Type B pancreatic cell (in vitro differentiated cells): ENCODE measurements around the gene MED29. TPM values are rescaled to one million over a fixed set of nuclear protein-coding genes. Genes with fewer than 3 reads are reported as not detected.

Experiments
- DNase-seq: peaks from one replicate; pipeline ENCODE4 v3.0.0; 2021; ENCODE audit warnings: mixed read lengths; ENCODE audit not compliant: unreplicated experiment; ENCODE audit errors: extremely low spot score
- H3K27ac Mint-ChIP-seq: 2 replicates; pipeline ENCODE4 v1.8.0; 2021; ENCODE audit warnings: mild to moderate bottlenecking, mixed read lengths
- H3K27me3 Mint-ChIP-seq: 2 replicates; pipeline ENCODE4 v1.8.0; 2021; ENCODE audit warnings: mixed read lengths
- H3K36me3 Mint-ChIP-seq: 2 replicates; pipeline ENCODE4 v1.8.0; 2021; ENCODE audit warnings: mixed read lengths
- H3K4me1 Mint-ChIP-seq: one replicate; pipeline ENCODE4 v1.8.0; 2021; ENCODE audit warnings: mixed read lengths; ENCODE audit not compliant: unreplicated experiment
- H3K4me3 Mint-ChIP-seq: 2 replicates; pipeline ENCODE4 v1.8.0; 2021; ENCODE audit warnings: mild to moderate bottlenecking, mixed read lengths
- H3K9me3 Mint-ChIP-seq: 2 replicates; pipeline ENCODE4 v1.8.0; 2021; ENCODE audit warnings: mixed read lengths
- CTCF ChIP-seq: fragments of 200-600 bp; sonication (generic); conservative IDR thresholded peaks from 2 replicates; pipeline ENCODE4 v1.5.0; 2021; ENCODE audit warnings: antibody characterized with exemption, mild to moderate bottlenecking
- total RNA-seq: library from RNA; stranded (reverse); gene quantifications from 2 replicates; pipeline ENCODE4 v1.2.1, GENCODE V29; 2021; ENCODE audit warnings: low replicate concordance

The MED29 gene
- total RNA-seq, 1 donor from 2014 or later = 40.8 TPM

- no peaks in the 10 kb centered on the region for H3K9me3 Mint-ChIP-seq
- H3K27ac Mint-ChIP-seq = no peak overlapping the region
- no peak for DNase-seq
- H3K4me3 Mint-ChIP-seq = no peak overlapping the region
- H3K27me3 Mint-ChIP-seq = no peaks in the 10 kb centered on the region
- no peak for TF ChIP-seq CTCF
- peaks cover 10% of the 10 kb centered on the region for H3K4me1 Mint-ChIP-seq
- peaks cover 7% of the 10 kb centered on the region for H3K36me3 Mint-ChIP-seq
Observed at GRCh38 chr19:39422020-39422419, 30.8 kb downstream of the MED29 start.

GRCh38 chr19:39423258-39424086 is 32.3 kb downstream of the MED29 start:
- no peaks in the 10 kb centered on the region for H3K27me3 Mint-ChIP-seq

DNA sequence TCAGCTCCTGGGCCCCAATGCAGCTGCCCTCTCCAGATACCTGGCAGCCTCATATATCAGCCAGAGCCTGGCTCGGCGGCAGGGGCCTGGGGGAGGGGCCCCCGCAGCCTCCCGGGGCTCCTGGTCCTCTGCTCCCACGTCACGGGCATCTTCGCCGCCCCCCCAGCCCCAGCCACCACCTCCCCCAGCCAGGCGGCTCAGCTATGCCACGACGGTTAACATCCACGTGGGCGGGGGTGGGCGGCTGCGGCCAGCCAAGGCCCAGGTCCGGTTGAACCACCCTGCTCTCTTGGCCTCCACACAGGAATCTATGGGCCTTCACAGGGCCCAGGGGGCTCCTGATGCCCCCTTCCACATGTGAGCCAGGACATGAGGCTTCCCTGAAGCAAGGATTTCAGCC is 33.8 kb downstream of the MED29 start:
- Mint-ChIP-seq H3K36me3 (peaks cover 7% of the 10 kb centered on the region), H3K27ac (no peak overlapping the region), H3K9me3 (no peaks in the 10 kb centered on the region), H3K27me3 (no peaks in the 10 kb centered on the region), H3K4me3 (no peak overlapping the region), H3K4me1 (peaks cover 15% of the 10 kb centered on the region)
- no peak for TF ChIP-seq CTCF
- no peak for DNase-seq

More at GRCh38 chr19:39423258-39424086, 32.3 kb downstream of the MED29 start:
- Mint-ChIP-seq H3K4me3 (no peak overlapping the region), H3K9me3 (no peaks in the 10 kb centered on the region), H3K4me1 (peaks cover 15% of the 10 kb centered on the region), H3K36me3 (peaks cover 7% of the 10 kb centered on the region), H3K27ac (no peak overlapping the region)
- TF ChIP-seq CTCF = no peak
- DNase-seq = no peak

- Mint-ChIP-seq H3K36me3 (peaks cover 7% of the 10 kb centered on the region), H3K4me3 (no peak overlapping the region), H3K4me1 (peaks cover 19% of the 10 kb centered on the region), H3K27me3 (no peaks in the 10 kb centered on the region), H3K27ac (no peak overlapping the region), H3K9me3 (no peaks in the 10 kb centered on the region)
- no peak for TF ChIP-seq CTCF
- no peak for DNase-seq
Observed at GRCh38 chr19:39425744-39426143, 34.6 kb downstream of the MED29 start.

DNA sequence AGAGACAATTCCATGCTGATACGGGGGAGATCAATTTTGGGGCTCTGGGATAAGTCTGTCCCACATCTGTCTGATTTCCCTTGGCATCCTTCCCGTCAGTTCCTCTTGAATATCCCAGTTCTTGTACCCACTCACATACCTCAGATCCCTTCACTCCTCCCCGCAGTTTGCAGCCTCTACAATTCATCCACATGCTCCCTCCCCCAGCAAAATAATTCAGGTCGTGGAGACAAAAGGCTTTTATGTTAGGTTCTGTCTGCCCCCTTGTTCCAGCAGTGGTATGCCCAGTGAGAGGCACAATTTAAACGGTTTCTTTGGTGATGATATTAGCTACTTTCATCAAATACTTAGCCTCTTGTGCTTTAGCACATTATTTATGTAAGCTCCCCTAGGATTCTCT is 35.0 kb downstream of the MED29 start:
- Mint-ChIP-seq H3K36me3 (peaks cover 7% of the 10 kb centered on the region), H3K27ac (no peak overlapping the region), H3K27me3 (no peaks in the 10 kb centered on the region), H3K9me3 (no peaks in the 10 kb centered on the region), H3K4me1 (peaks cover 20% of the 10 kb centered on the region), H3K4me3 (no peak overlapping the region)
- DNase-seq = no peak
- no peak for TF ChIP-seq CTCF
